ENCODE data around the gene C1QL4. TPM values are rescaled to one million over a fixed set of nuclear protein-coding genes. Genes with fewer than 3 reads are reported as not detected.
"Not testable (repeated sequence)": the region's sequence is repeated elsewhere in the genome, so short reads cannot be mapped to it uniquely, and the experiment has no call there.

Gene C1QL4
- total RNA-seq, 2 experiments from 2014 or later, result not detected

DNA sequence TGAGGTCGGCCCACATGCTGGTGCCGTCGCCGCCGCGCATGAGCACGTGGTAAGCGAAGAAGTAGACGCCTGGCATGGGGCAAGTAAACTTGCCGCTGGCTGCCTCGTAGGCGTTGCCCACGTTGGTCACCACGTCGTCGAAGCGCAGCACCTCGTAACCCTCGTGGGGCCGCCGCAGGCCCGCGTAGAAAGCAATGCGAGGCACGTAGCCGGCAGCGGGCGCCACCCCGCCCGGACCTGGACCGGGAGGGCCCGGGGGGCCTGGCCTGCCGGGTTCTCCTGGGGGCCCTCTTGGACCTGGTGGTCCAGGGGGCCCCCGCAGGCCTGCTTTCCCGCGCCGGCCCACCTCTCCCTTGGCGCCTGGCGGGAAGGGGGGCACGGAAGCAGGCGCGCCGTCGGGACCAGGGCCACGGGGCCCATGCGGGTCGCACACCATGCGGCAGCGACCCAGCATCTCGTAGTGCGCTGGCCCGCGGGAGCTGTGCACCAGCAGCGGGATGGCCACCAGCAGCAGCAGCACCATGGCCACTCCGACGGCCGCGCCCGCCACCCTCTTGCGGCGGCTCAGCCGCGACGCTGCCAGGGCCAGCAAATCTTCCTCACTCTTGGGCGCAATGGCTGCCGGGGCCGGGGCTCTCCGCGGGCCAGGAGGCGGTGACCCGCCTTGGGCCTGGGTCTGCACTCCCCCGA is 888 bp downstream of the C1QL4 start:
- no peak overlapping the region for H3K4me3 Mint-ChIP-seq
- CTCF ChIA-PET, result interaction anchor here (1.0 to 11.8 kb wide), 8 partner anchors 11 to 70 kb away, joined by 3 to 202 read pairs (median 23); partner anchors contain the start of genes DNAJC22, PRPH and TROAP
- H3K9me3 Mint-ChIP-seq (ENCODE audit: low read depth), result no peaks in the 10 kb centered on the region
- no peak for DNase-seq
- H3K4me1 Mint-ChIP-seq, result peaks cover 17% of the 10 kb centered on the region
- H3K36me3 Mint-ChIP-seq, result peaks cover 3% of the 10 kb centered on the region
- no peak for ATAC-seq
- H3K27me3 Mint-ChIP-seq, result peaks cover 72% of the 10 kb centered on the region
- H3K27ac Mint-ChIP-seq, result no peak overlapping the region

DNA sequence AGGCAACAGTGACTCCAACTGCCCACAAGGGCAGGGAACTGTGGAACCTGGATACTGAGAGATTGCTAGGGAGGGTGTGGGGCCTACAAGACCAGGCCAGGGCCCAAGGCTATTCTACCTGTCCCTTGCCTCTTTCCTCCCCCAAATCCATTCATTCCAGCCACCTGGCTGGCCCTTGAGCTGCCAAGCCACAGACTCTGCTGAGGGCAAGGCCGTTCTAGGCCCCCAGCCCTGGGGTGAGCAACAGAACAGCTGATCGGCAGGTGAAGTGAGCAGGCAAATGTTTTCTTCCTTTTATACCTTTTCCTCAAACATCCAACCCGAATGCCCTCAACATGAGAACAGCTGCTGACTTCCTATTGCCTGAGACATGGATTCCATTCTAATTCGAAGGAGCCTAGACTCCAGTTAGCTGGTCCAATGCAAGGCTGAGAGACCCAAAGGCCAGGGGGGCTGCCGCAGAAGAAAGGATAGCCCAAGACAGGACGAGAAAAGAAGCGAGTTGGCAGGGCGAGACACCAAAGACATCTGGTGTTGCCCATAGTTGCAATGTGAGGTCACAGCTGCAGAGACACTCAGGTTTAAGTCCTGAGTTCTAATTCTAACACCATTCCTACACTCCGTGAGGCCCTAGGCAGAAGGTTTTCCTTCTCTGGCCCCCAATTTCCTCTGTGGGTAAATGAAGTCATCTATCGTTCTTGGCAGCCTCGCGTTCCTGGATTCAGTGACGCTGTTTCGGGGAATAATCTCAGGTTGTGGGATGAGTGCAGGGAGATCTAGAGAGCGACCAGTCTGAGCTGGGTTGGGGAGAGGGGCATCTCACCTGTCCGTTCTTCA is 1.7 kb downstream of the C1QL4 start:
- H3K4me1 Mint-ChIP-seq, result peaks cover 17% of the 10 kb centered on the region
- H3K36me3 Mint-ChIP-seq, result peaks cover 6% of the 10 kb centered on the region
- DNase-seq (no peak), ATAC-seq (no peak)
- H3K27ac Mint-ChIP-seq, result no peak overlapping the region
- CTCF ChIA-PET, result interaction anchor here (0.6 to 11.8 kb wide), 9 partner anchors 12 to 342 kb away, joined by 3 to 202 read pairs (median 4); partner anchors contain the start of genes DNAJC22, PRPH, SPATS2 and TROAP
- no peaks in the 10 kb centered on the region for H3K9me3 Mint-ChIP-seq (ENCODE audit: low read depth)
- H3K4me3 Mint-ChIP-seq, result no peak overlapping the region
- H3K27me3 Mint-ChIP-seq, result peaks cover 65% of the 10 kb centered on the region

DNA sequence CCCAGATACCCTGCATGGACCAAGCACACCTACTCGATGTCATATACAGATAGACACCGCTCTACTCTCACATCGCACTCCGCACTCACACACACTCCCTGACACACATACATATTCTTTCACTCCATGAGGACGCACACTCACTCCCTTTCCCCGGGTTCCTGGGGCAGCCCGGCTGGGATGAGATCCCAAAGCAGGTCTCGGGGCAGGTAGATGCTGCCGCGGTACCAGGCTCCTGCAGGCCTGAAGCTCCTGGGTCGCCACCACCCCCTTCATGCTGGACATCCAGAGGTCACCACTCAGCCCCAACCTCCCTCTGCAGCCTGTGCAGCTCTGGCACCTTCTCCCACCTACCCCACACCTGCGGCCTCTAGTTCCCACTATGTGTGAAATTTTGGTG is 2.3 kb downstream of the C1QL4 start:
- CTCF ChIA-PET, result interaction anchor here (0.6 to 11.8 kb wide), 9 partner anchors 12 to 342 kb away, joined by 3 to 202 read pairs (median 4); partner anchors contain the start of genes DNAJC22, PRPH, SPATS2 and TROAP
- DNase-seq (no peak), ATAC-seq (no peak)
- Mint-ChIP-seq H3K36me3 (peaks cover 9% of the 10 kb centered on the region), H3K4me1 (peaks cover 17% of the 10 kb centered on the region), H3K27ac (no peak overlapping the region), H3K27me3 (peaks cover 59% of the 10 kb centered on the region), H3K9me3 (ENCODE audit: low read depth) (no peaks in the 10 kb centered on the region), H3K4me3 (no peak overlapping the region)

DNA sequence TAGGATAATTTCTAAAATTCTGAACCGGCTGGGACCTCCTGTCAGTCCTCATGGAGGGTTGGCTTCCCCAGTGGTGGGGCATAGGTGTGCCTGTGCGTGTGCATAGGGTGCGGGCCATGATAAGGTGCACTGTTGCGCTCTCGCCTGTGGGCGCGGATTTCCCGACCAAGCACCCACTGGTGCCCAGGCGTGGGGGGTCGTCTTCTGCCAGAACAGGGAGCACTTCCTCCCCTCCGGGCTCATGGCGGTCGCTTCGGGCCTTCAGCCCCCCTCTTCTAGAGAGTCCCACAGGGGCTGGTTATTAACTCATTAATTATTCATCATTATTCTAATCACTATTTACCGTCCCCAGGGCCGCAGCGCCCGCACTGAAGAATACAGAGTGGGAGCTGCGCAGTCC is 2.8 kb downstream of the C1QL4 start:
- DNase-seq, result no peak
- H3K36me3 Mint-ChIP-seq, result peaks cover 12% of the 10 kb centered on the region
- no peak overlapping the region for H3K4me3 Mint-ChIP-seq
- ATAC-seq, result no peak
- no peaks in the 10 kb centered on the region for H3K9me3 Mint-ChIP-seq (ENCODE audit: low read depth)
- H3K27ac Mint-ChIP-seq, result no peak overlapping the region
- H3K4me1 Mint-ChIP-seq, result peaks cover 17% of the 10 kb centered on the region
- CTCF ChIA-PET, result interaction anchor here (0.6 to 11.8 kb wide), 5 partner anchors 11 to 68 kb away, joined by 3 to 202 read pairs (median 45); partner anchors contain the start of genes DNAJC22, PRPH and TROAP
- peaks cover 57% of the 10 kb centered on the region for H3K27me3 Mint-ChIP-seq

DNA sequence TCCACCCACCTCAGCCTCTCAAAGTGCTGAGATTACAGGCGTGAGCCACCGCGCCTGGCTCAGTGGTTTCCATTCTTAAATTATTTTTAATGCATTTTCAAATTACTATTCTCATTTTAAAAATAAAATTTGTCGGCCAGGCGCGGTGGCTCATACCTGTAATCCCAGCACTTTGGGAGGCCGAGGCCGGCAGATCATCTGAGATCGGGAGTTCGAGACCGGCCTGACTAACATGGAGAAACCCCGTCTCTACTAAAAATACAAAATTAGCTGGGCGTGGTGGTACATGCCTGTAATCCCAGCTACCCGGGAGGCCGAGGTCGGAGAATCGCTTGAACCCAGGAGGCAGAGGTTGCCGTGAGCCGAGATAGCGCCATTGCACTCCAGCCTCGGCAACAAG is 3.2 kb downstream of the C1QL4 start:
- ATAC-seq; H3K27ac Mint-ChIP-seq; DNase-seq; H3K9me3 Mint-ChIP-seq (ENCODE audit: low read depth); H3K4me3 Mint-ChIP-seq: not testable (repeated sequence)
- Mint-ChIP-seq H3K27me3 (peaks cover 53% of the 10 kb centered on the region), H3K36me3 (peaks cover 15% of the 10 kb centered on the region), H3K4me1 (peaks cover 17% of the 10 kb centered on the region)
- CTCF ChIA-PET, result interaction anchor here (0.7 to 11.8 kb wide), 4 partner anchors 9 to 211 kb away, joined by 3 to 202 read pairs (median 62); partner anchors contain the start of genes DNAJC22 and PRPH

DNA sequence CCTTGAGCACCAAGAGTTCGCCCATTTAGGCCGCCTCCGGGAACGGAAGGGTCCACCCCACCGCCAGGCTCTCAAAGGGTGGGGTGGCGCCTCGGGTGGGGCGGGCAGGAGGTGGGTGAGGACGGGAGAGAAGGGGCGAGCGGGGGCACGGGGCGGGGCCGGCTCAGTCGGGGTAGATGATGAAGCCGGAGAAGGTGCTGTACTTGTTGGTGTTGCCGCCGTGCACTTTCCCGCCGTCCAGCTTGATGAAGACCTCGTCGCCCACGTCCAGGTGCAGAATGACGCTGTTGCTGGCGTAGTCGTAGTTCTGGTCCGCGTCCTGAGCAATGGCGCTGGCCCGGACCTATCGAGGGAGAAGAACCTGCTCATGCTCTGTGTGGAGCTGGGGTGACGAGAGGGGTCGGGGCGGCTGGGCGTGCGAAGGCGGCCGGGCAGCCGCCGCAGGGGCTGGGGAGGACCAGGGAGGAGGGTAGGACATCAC is 4.1 kb downstream of the C1QL4 start:
- no peak for DNase-seq
- Mint-ChIP-seq H3K27ac (no peak overlapping the region), H3K36me3 (peaks cover 17% of the 10 kb centered on the region), H3K9me3 (ENCODE audit: low read depth) (no peaks in the 10 kb centered on the region), H3K4me3 (no peak overlapping the region), H3K27me3 (peaks cover 44% of the 10 kb centered on the region), H3K4me1 (peaks cover 17% of the 10 kb centered on the region)
- CTCF ChIA-PET, result interaction anchor here (1.3 to 11.8 kb wide), 6 partner anchors 9 to 180 kb away, joined by 5 to 202 read pairs (median 25); partner anchors contain the start of genes DNAJC22 and PRPH
- ATAC-seq, result no peak

DNA sequence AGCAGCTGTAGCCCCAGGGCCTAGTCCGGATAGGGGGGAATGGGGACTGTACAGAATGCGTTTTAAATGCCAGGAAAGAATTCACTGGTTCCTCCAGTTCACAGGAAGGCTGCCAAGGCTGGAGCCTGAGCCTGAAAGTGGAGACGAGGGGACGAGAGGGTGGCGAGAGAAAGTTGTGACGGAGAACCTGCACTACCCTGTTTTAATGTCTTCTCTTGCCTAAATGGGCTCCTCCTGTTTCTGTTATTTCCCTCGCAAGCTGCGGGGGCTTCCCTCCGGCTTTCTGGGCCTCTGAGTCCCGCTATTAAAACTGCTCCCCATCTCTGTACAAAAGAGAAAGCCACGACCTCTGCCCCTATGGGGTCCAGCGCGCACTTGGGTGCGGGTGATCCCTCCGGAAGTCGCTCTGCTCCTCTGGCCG is 4.5 kb downstream of the C1QL4 start:
- Mint-ChIP-seq H3K27ac (no peak overlapping the region), H3K27me3 (peaks cover 40% of the 10 kb centered on the region), H3K9me3 (ENCODE audit: low read depth) (no peaks in the 10 kb centered on the region), H3K36me3 (peaks cover 21% of the 10 kb centered on the region), H3K4me1 (peaks cover 13% of the 10 kb centered on the region), H3K4me3 (no peak overlapping the region)
- CTCF ChIA-PET, result interaction anchor here (1.2 to 11.8 kb wide), 8 partner anchors 10 to 181 kb away, joined by 5 to 202 read pairs (median 12); partner anchors contain the start of genes DNAJC22, PRPH and TROAP
- ATAC-seq, result no peak
- no peak for DNase-seq

DNA sequence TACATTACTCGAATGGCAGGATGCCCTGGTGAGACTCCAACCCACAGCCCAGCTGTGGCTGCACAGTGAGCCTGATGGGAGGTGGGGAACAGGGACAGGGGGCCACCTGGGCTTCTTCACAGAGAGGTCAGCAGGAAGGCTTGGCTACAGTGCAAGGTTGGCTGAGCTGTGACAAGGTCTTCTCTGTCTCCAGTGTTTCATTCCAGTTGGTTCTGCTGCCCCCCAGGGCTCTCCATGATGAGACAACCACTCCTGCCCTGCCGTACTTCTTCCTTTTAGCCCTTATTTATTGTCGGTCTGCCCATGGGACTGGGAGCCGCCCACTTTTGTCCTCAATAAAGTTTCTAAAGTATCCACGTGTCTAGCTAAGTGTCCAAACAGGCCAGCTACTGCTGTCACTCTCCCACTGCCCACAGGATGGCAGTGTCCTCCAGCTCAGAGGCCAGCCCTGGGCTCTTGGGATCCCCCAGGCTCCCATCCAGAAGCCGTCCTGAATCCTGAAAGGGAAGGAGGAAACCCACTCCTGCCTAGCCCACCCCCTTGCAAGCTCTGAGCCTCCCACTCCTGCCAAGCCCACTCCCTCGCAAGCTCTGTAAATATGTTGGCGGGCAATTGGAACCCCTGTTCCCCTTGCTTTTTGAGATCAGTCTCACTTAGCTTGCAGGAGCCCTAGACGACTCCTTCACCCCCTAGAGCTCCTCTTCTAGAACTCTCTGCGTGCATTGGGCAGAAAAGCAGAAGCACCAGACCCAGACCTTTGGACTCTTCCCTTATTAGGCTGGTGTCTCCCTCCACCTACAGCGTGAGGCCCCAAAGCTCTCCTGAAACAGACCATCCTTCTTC is 5.4 kb downstream of the C1QL4 start:
- Mint-ChIP-seq H3K4me1 (peaks cover 7% of the 10 kb centered on the region), H3K36me3 (peaks cover 26% of the 10 kb centered on the region), H3K27ac (no peak overlapping the region), H3K4me3 (no peak overlapping the region), H3K9me3 (ENCODE audit: low read depth) (no peaks in the 10 kb centered on the region), H3K27me3 (peaks cover 32% of the 10 kb centered on the region)
- ATAC-seq, result no peak
- no peak for DNase-seq
- CTCF ChIA-PET, result interaction anchor here (0.7 to 11.8 kb wide), 14 partner anchors 9 to 243 kb away, joined by 3 to 202 read pairs (median 6); partner anchors contain the start of genes DNAJC22, KCNH3, PRPH and TROAP

DNA sequence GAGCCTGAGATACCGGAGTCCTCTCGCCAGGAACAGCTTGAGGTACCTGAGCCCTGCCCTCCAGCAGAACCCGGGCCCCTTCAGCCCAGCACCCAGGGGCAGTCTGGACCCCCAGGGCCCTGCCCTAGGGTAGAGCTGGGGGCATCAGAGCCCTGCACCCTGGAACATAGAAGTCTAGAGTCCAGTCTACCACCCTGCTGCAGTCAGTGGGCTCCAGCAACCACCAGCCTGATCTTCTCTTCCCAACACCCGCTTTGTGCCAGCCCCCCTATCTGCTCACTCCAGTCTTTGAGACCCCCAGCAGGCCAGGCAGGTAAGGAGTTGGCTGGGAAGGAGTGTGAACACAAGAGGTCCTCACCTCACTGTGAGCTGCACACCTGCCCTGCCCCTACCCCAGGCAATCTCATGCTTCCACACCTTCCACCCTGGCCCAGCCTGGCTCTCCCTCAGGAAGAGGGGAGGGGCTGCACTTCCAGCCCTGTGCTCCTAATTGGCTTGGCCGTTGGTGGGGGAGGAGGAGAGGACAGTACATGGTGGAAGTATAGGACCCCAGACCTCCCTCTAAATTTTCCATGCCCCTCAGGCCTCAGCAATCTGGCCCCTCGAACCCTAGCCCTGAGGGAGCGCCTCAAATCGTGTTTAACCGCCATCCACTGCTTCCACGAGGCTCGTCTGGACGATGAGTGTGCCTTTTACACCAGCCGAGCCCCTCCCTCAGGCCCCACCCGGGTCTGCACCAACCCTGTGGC is 6.2 kb downstream of the C1QL4 start:
- DNase-seq (no peak), ATAC-seq (no peak)
- Mint-ChIP-seq H3K9me3 (ENCODE audit: low read depth) (no peaks in the 10 kb centered on the region), H3K36me3 (peaks cover 33% of the 10 kb centered on the region), H3K27ac (no peak overlapping the region), H3K4me3 (no peak overlapping the region), H3K4me1 (peaks cover 9% of the 10 kb centered on the region), H3K27me3 (peaks cover 29% of the 10 kb centered on the region)
- CTCF ChIA-PET, result interaction anchor here (1.0 to 11.8 kb wide), 10 partner anchors 8 to 243 kb away, joined by 3 to 202 read pairs (median 10); partner anchors contain the start of genes DNAJC22, PRPH and TROAP

DNA sequence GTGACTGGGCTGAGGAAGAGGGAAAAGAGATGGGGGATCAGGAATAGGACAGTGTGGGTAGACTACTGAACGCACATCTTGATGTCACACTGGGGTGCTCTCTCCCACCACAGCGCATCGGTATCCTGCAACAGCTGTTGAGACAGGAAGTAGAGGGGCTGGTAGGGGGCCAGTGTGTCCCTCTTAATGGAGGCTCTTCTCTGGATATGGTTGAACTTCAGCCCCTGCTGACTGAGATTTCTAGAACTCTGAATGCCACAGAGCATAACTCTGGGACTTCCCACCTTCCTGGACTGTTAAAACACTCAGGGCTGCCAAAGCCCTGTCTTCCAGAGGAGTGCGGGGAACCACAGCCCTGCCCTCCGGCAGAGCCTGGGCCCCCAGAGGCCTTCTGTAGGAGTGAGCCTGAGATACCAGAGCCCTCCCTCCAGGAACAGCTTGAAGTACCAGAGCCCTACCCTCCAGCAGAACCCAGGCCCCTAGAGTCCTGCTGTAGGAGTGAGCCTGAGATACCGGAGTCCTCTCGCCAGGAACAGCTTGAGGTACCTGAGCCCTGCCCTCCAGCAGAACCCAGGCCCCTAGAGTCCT is 6.9 kb downstream of the C1QL4 start:
- peaks cover 8% of the 10 kb centered on the region for H3K4me1 Mint-ChIP-seq
- ATAC-seq (no peak), DNase-seq (no peak)
- no peak overlapping the region for H3K27ac Mint-ChIP-seq
- CTCF ChIA-PET, result interaction anchor here (3.7 to 11.8 kb wide), 3 partner anchors 12 to 39 kb away, joined by 38 to 202 read pairs (median 85); partner anchors contain the start of genes DNAJC22 and PRPH
- no peaks in the 10 kb centered on the region for H3K9me3 Mint-ChIP-seq (ENCODE audit: low read depth)
- H3K27me3 Mint-ChIP-seq, result peaks cover 22% of the 10 kb centered on the region
- H3K36me3 Mint-ChIP-seq, result peaks cover 35% of the 10 kb centered on the region
- no peak overlapping the region for H3K4me3 Mint-ChIP-seq

DNA sequence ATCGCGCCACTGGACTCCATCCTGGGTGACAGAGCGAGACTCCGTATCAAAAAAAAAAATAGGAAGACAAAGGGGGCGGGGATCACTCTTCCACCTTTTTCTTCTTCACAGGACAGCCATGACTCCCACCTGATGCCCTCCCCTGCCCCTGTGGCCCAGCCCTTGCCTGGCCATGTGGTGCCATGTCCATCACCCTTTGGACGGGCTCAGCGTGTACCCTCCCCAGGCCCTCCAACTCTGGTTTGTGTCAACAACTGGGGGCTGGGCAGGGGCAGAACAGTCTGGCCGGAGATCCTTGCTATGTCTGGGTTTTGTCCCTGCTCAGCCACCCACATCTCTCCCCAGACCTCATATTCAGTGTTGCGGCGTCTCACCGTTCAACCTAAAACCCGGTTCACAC is 8.2 kb downstream of the C1QL4 start:
- Mint-ChIP-seq H3K36me3 (peaks cover 43% of the 10 kb centered on the region), H3K27me3 (peaks cover 11% of the 10 kb centered on the region), H3K4me1 (peaks cover 15% of the 10 kb centered on the region), H3K4me3 (no peak overlapping the region), H3K27ac (no peak overlapping the region), H3K9me3 (ENCODE audit: low read depth) (no peaks in the 10 kb centered on the region)
- CTCF ChIA-PET, result interaction anchor here (7.6 to 11.8 kb wide), 2 partner anchors 19 to 38 kb away, joined by 85 to 202 read pairs; partner anchors contain the start of genes DNAJC22 and PRPH
- no peak for ATAC-seq
- DNase-seq, result no peak
